ENCODE results near the gene CX3CL1. TPM values are rescaled to one million over a fixed set of nuclear protein-coding genes. Genes with fewer than 3 reads are reported as not detected.

Gene CX3CL1
- total RNA-seq, 1 experiment from 2014 or later: 1.7 TPM

DNA sequence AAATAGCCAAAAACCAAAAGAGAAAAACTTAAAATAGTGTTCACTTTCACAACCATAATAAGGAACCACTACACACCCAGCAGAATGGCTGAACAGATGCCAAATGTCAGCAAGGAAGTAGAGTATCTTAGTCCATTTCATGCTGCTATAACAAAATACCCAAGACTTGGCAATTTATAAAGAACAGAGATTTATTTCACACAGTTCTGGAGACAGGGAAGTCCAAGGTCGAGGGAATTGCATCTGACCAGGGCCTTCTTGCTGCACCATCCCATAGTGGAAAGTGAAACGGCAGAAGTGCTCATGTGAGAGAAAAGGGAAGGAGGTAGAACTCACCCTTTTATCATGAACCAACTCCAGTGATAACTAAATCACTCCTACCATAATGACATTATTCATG, 47.5 kb upstream of the CX3CL1 start:
- H3K4me2 ChIP-seq (ENCODE audit: insufficient read depth, insufficient read length, low read length): no peak overlapping the region
- H3K9ac ChIP-seq (ENCODE audit: extremely low read depth, insufficient read length, low read length): no peak overlapping the region
- no peaks in the 10 kb centered on the region for H3K79me2 ChIP-seq (ENCODE audit: insufficient read depth, low read length)
- H3K4ac ChIP-seq (ENCODE audit: low read depth, low read length): no peak overlapping the region
- no peak overlapping the region for H2BK15ac ChIP-seq (ENCODE audit: low read depth, low read length)
- H2AK5ac ChIP-seq (ENCODE audit: insufficient read length, low read length): no peak overlapping the region
- no peak overlapping the region for H4K5ac ChIP-seq (ENCODE audit: insufficient read length, low read depth, low read length)
- H3K79me1 ChIP-seq (ENCODE audit: insufficient read depth, low read depth, low read length, poor library complexity, severe bottlenecking): no peaks in the 10 kb centered on the region
- no peaks in the 10 kb centered on the region for H3K9me3 ChIP-seq (ENCODE audit: control insufficient read depth, low read depth, low read length)
- H4K20me1 ChIP-seq (ENCODE audit: control insufficient read depth, insufficient read depth, insufficient read length): no peaks in the 10 kb centered on the region
- H3K4me1 ChIP-seq (ENCODE audit: insufficient read depth, low read length): peaks cover 2% of the 10 kb centered on the region; the same call in 1 of the 2 replicates
- H2AFZ ChIP-seq (ENCODE audit: low read length): no peak overlapping the region
- DNase-seq: no peak
- no peak overlapping the region for H2BK5ac ChIP-seq (ENCODE audit: insufficient read length, low read length)
- H4K8ac ChIP-seq (replicated peaks; ENCODE audit: insufficient read length, low read depth, low read length): no peak overlapping the region
- Mint-ChIP-seq H3K9me3 (peaks cover 4 to 5% of the 10 kb centered on the region in 2 experiments; a peak in 4 of 5 replicates), H3K27me3 (ENCODE audit: low read depth) (no peaks in the 10 kb centered on the region; the same call in 1 of the 2 replicates), H3K4me1 (peaks cover 3 to 4% of the 10 kb centered on the region in 2 experiments), H3K27ac (no peak overlapping the region), H3K4me3 (no peak overlapping the region), H3K36me3 (ENCODE audit: insufficient read depth in 1 of 3, low read depth in 3 of 3) (0 out of 7 replicates have a peak, but pooled peaks cover 0 to 4% (median 0%) of the 10 kb centered on the region in 3 experiments)
- H2BK20ac ChIP-seq (ENCODE audit: low read depth, low read length, poor library complexity, severe bottlenecking): no peak overlapping the region
- H2BK12ac ChIP-seq (ENCODE audit: insufficient read length, low read depth, low read length): no peak overlapping the region
- WGBS (ENCODE audit: extremely low coverage, insufficient read length, low lambda C conversion rate): no CpG with 5 or more reads among the region's 2 CpGs
- H3K23ac ChIP-seq (ENCODE audit: insufficient read length, low read depth, low read length): no peak overlapping the region
- TF ChIP-seq, protein P1, sequence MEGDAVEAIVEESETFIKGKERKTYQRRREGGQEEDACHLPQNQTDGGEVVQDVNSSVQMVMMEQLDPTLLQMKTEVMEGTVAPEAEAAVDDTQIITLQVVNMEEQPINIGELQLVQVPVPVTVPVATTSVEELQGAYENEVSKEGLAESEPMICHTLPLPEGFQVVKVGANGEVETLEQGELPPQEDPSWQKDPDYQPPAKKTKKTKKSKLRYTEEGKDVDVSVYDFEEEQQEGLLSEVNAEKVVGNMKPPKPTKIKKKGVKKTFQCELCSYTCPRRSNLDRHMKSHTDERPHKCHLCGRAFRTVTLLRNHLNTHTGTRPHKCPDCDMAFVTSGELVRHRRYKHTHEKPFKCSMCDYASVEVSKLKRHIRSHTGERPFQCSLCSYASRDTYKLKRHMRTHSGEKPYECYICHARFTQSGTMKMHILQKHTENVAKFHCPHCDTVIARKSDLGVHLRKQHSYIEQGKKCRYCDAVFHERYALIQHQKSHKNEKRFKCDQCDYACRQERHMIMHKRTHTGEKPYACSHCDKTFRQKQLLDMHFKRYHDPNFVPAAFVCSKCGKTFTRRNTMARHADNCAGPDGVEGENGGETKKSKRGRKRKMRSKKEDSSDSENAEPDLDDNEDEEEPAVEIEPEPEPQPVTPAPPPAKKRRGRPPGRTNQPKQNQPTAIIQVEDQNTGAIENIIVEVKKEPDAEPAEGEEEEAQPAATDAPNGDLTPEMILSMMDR (conservative IDR thresholded peaks at IDR 0.05): no peak
- no peak overlapping the region for H3K56ac ChIP-seq (ENCODE audit: insufficient read length, low read depth, low read length)
- no peak overlapping the region for H3K14ac ChIP-seq (ENCODE audit: insufficient read depth, low read length)
- H3T11ph ChIP-seq (ENCODE audit: low read length): no peak overlapping the region
- H3K27ac ChIP-seq (ENCODE audit: insufficient read length, low read depth, low read length): no peak overlapping the region
- no peak overlapping the region for H4K91ac ChIP-seq (ENCODE audit: insufficient read length, low read depth, low read length)
- H2BK120ac ChIP-seq (ENCODE audit: low read depth, low read length, poor library complexity, severe bottlenecking): no peak overlapping the region
- H3K27me3 ChIP-seq (ENCODE audit: insufficient read depth, low read length): no peaks in the 10 kb centered on the region
- no peaks in the 10 kb centered on the region for H3K23me2 ChIP-seq (ENCODE audit: insufficient read length, low read depth, low read length, poor library complexity, severe bottlenecking)
- no peak overlapping the region for H3K18ac ChIP-seq (ENCODE audit: insufficient read length, low read depth, low read length)

Data from H9 (cell line).